ENCODE results near the gene STRADA. TPM values are rescaled to one million over a fixed set of nuclear protein-coding genes. Genes with fewer than 3 reads are reported as not detected.

STRADA gene
- total and polyA plus RNA-seq, 3 donors from 2014 or later, result 55.3 to 142 (median 78.7) TPM

DNA sequence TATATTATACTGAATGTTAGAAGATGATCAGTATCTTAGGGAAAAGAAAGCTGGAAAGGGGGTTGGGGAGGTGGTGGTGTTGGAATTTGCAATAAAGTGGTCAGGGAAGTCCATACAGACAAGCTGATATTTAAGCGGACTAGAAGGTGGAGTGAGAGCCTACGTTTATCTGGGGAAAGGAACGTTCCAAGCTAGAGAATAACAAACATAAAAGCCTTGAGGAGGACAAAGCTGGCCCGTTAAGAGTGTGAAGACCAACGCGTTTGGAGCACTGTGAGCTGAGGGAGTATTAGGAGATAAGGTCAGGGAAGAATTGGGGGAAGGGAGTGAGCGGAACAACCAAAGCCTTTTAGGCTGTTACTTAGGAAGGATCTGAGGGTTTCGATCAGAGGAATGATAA lies 33.8 kb upstream of the STRADA start:
- peak; percentile 45 for DNase-seq
- Histone ChIP-seq H3K4me1 (peaks cover 19% of the 10 kb centered on the region), H3K27me3 (no peaks in the 10 kb centered on the region), H3K27ac (peak overlapping the region in 1 of 2 donors; percentile 99), H3K9me3 (no peaks in the 10 kb centered on the region), H3K4me3 (peak overlapping the region; percentile 78 to 99), H3K36me3 (ENCODE audit: low read depth, missing control alignments) (no peaks in the 10 kb centered on the region)
- no peak for TF ChIP-seq POLR2A (IDR thresholded peaks at IDR 0.05)
- TF ChIP-seq, protein P1, sequence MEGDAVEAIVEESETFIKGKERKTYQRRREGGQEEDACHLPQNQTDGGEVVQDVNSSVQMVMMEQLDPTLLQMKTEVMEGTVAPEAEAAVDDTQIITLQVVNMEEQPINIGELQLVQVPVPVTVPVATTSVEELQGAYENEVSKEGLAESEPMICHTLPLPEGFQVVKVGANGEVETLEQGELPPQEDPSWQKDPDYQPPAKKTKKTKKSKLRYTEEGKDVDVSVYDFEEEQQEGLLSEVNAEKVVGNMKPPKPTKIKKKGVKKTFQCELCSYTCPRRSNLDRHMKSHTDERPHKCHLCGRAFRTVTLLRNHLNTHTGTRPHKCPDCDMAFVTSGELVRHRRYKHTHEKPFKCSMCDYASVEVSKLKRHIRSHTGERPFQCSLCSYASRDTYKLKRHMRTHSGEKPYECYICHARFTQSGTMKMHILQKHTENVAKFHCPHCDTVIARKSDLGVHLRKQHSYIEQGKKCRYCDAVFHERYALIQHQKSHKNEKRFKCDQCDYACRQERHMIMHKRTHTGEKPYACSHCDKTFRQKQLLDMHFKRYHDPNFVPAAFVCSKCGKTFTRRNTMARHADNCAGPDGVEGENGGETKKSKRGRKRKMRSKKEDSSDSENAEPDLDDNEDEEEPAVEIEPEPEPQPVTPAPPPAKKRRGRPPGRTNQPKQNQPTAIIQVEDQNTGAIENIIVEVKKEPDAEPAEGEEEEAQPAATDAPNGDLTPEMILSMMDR (IDR thresholded peaks at IDR 0.05), result no peak
- WGBS, 2 donors, result 6 to 12% methylated on average over 8 of the region's 8 CpGs
- intact Hi-C loops (cut with DNase I; ENCODE audit: low total_unique reads), result loop anchor here (10.0 kb wide), 1 partner anchor 49 kb away; the partner anchor contains the start of genes FTSJ3 and PSMC5

DNA sequence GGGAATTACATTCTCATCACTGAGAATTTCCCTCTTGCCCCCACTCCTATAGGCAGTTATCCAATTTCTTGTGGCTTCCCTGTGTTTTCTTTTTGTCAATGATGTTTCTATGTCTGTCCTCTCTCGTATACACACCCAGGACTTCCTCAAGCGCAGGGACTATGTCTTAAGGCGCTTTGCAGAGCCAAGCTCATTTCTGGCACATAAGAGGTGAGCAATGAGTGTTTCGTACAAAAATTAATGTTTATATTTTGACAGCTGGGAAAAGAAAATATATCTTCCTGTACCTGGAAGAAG lies 33.3 kb upstream of the STRADA start:
- intact Hi-C loops (cut with DNase I; ENCODE audit: low total_unique reads), result loop anchor here (10.0 kb wide), 1 partner anchor 50 kb away; the partner anchor contains the start of genes FTSJ3 and PSMC5
- H3K4me3 ChIP-seq, result peak overlapping the region; percentile 78 to 99
- peaks cover 19% of the 10 kb centered on the region for H3K4me1 ChIP-seq
- no peak for DNase-seq
- H3K9me3 ChIP-seq, result no peaks in the 10 kb centered on the region
- no peaks in the 10 kb centered on the region for H3K36me3 ChIP-seq (ENCODE audit: low read depth, missing control alignments)
- H3K27ac ChIP-seq, result peak overlapping the region; percentile 97 to 99
- TF ChIP-seq, protein P1 (IDR thresholded peaks at IDR 0.05), result no peak
- TF ChIP-seq POLR2A (IDR thresholded peaks at IDR 0.05), result no peak
- 0 to 1% methylated on average over 4 of the region's 4 CpGs for WGBS, 2 donors
- H3K27me3 ChIP-seq, result no peaks in the 10 kb centered on the region

DNA sequence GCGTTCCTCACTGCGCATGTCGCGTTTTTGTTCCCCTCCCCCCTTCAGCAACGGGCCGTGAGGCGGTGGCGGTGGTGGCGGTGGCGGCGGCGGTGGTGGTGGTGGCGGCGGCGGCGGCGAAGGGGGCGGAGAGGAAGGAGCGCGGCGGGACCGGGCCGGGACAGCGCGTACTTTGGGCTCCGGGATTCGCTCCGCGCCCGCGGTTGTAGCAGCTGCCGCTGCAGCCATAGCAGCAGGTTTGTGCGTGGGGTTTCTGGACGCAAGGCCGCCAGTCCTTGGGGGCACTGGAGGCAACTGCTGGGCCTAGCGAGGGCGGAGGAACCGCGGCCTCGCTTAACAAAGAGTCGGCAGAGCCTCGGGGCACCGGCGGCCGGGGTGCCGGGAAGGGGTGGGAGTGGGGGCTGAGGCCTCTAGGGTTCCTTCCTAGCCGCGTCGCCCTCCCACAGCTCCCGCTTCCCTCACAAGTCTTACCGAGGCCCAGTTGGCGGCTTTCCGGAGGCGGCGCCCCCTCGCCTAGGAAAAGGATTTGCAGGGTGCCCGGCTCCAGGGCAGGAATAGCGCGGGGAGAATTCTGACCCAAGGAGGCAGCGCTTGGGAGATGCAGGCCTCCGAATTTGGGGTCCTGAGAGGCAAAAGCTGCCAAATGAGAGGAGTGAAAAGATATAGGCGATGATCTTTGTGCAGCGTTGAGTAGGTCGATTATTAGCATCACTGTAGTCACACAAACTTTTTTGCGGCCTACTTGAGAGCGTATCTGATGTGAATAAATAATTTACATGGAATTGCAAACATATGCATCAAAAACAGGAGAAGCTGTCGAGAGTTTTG lies 32.8 kb upstream of the STRADA start, which contains the start of gene DDX42:
DDX42 (plus strand) TSS at position 30 of the 828 bp plus-strand sequence. CDS start 12,880 bp downstream, outside the sequence.
- 0% methylated on average over 11 to 36 of the region's 67 CpGs for WGBS, 2 donors
- Histone ChIP-seq H3K4me3 (peak within 1 kb of the TSS; percentile 78 to 99), H3K4me1 (peaks cover 19% of the 10 kb centered on the region), H3K27ac (peak within 1 kb of the TSS; percentile 97 to 99), H3K9me3 (no peaks in the 10 kb centered on the region), H3K27me3 (no peaks in the 10 kb centered on the region), H3K36me3 (ENCODE audit: low read depth, missing control alignments) (no peaks in the 10 kb centered on the region)
- peak; percentile 48 for DNase-seq
- TF ChIP-seq, protein P1 (IDR thresholded peaks at IDR 0.05), result no peak
- no peak for TF ChIP-seq POLR2A (IDR thresholded peaks at IDR 0.05)
- intact Hi-C loops (cut with DNase I; ENCODE audit: low total_unique reads), result loop anchor here (10.0 kb wide), 1 partner anchor 50 kb away; the partner anchor contains the start of genes FTSJ3 and PSMC5

DNA sequence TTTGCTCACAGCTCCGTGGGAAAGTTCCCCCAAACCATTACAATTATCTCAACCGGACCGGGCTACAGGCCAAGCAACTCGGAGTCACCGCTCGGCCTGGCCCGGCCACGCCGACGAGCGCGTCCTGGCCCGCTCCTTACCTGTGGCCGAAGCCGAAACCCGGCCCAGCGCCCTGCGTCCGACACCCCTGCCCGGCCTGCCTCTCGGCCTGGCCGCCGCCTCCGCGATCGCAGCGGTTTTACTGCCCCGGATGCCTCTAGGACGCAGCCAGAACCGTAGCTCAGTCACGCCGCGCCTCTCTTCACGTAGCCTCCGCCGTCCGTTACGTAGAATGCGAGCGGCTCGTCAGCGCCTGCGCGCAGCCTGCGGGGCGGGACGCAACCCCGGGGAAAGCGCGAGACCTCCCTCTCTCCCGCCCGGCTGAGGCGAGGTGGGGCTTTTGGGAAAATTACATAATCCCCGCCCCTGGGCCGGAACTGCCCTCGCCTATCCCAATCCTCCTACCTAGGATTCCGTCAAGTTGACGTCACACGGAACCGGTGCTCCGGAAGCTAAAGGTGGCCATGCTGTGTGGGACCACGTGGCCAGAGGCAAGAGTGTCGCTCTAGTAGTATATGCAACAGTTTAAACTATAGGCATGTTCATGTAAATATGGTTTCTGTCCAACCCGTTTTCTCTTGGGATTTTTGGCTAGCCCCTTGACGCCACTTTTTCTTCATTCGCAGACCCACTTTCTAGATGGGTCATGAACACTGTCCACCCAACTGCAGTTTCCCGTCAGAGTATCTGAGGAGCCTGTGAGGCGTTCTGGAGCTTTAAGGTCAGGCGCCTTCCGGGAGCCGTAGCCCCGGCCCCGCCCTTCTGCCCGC lies 31.9 kb upstream of the STRADA start, which contains the start of gene CCDC47:
CCDC47 (minus strand) TSS at position 326 of the 869 bp plus-strand sequence. CDS start 7,422 bp downstream, outside the sequence.
- Histone ChIP-seq H3K27me3 (no peaks in the 10 kb centered on the region), H3K36me3 (ENCODE audit: low read depth, missing control alignments) (no peaks in the 10 kb centered on the region), H3K9me3 (no peaks in the 10 kb centered on the region), H3K4me1 (peaks cover 19% of the 10 kb centered on the region), H3K27ac (peak within 1 kb of the TSS; percentile 97 to 99), H3K4me3 (peak within 1 kb of the TSS; percentile 78 to 99)
- 0% methylated on average over 66 to 72 of the region's 74 CpGs for WGBS, 2 donors
- TF ChIP-seq, protein P1 (IDR thresholded peaks at IDR 0.05), result no peak
- peak; percentile 89 for TF ChIP-seq POLR2A (IDR thresholded peaks at IDR 0.05)
- DNase-seq, result peak; percentile 99
- intact Hi-C loops (cut with DNase I; ENCODE audit: low total_unique reads), result loop anchor here (10.0 kb wide), 1 partner anchor 51 kb away; the partner anchor contains the start of genes FTSJ3 and PSMC5
